BJ (cell line): Measurements from ENCODE around the gene LAMTOR4. TPM values are rescaled to one million over a fixed set of nuclear protein-coding genes. Genes with fewer than 3 reads are reported as not detected.
"Not testable (repeated sequence)": the region's sequence is repeated elsewhere in the genome, so short reads cannot be mapped to it uniquely, and the experiment has no call there.

Source experiments
- CTCF ChIA-PET: fragments of 350-600 bp; formaldehyde crosslinking; extraction: SDS; loops from one replicate; lab custom pipeline; 2021; ENCODE audit warnings: antibody characterized with exemption, inconsistent platforms; lab: Yijun Ruan, JAX
- POLR2A ChIA-PET: fragments of 300-600 bp; sonication (Branson Sonifier 250); formaldehyde crosslinking; extraction: SDS; loops from one replicate; lab custom pipeline; 2021; ENCODE audit warnings: antibody characterized with exemption; lab: Charles Lee
- DNase-seq: peaks from one replicate; pipeline ENCODE4 v3.0.0-alpha.2; 2011; ENCODE audit warnings: low read depth
- H3K27me3 ChIP-seq: 2 replicates; pipeline ENCODE4 v1.6.0; 2011; ENCODE audit warnings: low read length; ENCODE audit not compliant: control insufficient read depth, insufficient read depth
- H3K36me3 ChIP-seq: 2 replicates; pipeline ENCODE4 v1.5.1; 2011; ENCODE audit warnings: low read length; ENCODE audit not compliant: control insufficient read depth, insufficient read depth
- H3K4me3 ChIP-seq: 2 replicates; pipeline ENCODE4 v1.5.1; 2011; ENCODE audit warnings: low read depth, mild to moderate bottlenecking, control low read depth, low read length
- CTCF ChIP-seq: IDR thresholded peaks from 2 replicates; pipeline ENCODE4 v1.5.1; 2011; ENCODE audit warnings: low read depth, mild to moderate bottlenecking, control low read depth, inconsistent platforms, low read length, moderate library complexity; ENCODE audit not compliant: insufficient read depth
- polyA plus RNA-seq: library from polyadenylated mRNA; depleted of rRNA; stranded (reverse); fragments of >200 nt; gene quantifications from 2 replicates; pipeline ENCODE4 v1.2.3, GENCODE V29; 2011; rRNA removed

LAMTOR4 gene
- polyA plus RNA-seq, 1 experiment = 193 TPM

GRCh38 chr7:100195222-100195621 lies 46.5 kb downstream of the LAMTOR4 start:
- ChIA-PET CTCF (interaction anchor here (0.6 to 2.5 kb wide), 2 partner anchors 62 to 65 kb away, joined by 3 to 10 read pairs; no protein-coding TSS in a partner anchor), POLR2A (no interaction called here)
- no peak for TF ChIP-seq CTCF
- H3K27me3 ChIP-seq = no peaks in the 10 kb centered on the region; the same call in 1 of the 2 replicates
- no peak overlapping the region for H3K4me3 ChIP-seq
- no peak for DNase-seq
- H3K36me3 ChIP-seq = no peaks in the 10 kb centered on the region

- POLR2A ChIA-PET = not testable (repeated sequence)
Observed at GRCh38 chr7:100195901-100196322, 47.2 kb downstream of the LAMTOR4 start.

GRCh38 chr7:100198266-100198665 lies 49.5 kb downstream of the LAMTOR4 start:
- CTCF ChIA-PET = no interaction called here
- Histone ChIP-seq H3K4me3 (no peak overlapping the region), H3K36me3 (no peaks in the 10 kb centered on the region), H3K27me3 (no peaks in the 10 kb centered on the region; the same call in 1 of the 2 replicates)
- DNase-seq = no peak
- no peak for TF ChIP-seq CTCF
- POLR2A ChIA-PET = no interaction called here

More at GRCh38 chr7:100195901-100196322, 47.2 kb downstream of the LAMTOR4 start:
- CTCF ChIA-PET = interaction anchor here (0.6 to 2.5 kb wide), 3 partner anchors 23 to 180 kb away, joined by 3 to 10 read pairs (median 6); no protein-coding TSS in a partner anchor
- H3K4me3 ChIP-seq, H3K27me3 ChIP-seq, DNase-seq, H3K36me3 ChIP-seq: not testable (repeated sequence)

- DNase-seq = no peak
- Histone ChIP-seq H3K4me3 (no peak overlapping the region), H3K27me3 (no peaks in the 10 kb centered on the region; the same call in 1 of the 2 replicates), H3K36me3 (no peaks in the 10 kb centered on the region)
- no peak for TF ChIP-seq CTCF
- ChIA-PET POLR2A (no interaction called here), CTCF (interaction anchor here (1.5 kb wide), 1 partner anchor 70 kb away, joined by 3 read pairs; no protein-coding TSS in a partner anchor)
Observed at GRCh38 chr7:100200693-100201092, 52.0 kb downstream of the LAMTOR4 start.

Other genes starting within 250 kb of the LAMTOR4 start
- gene TRIM4, start 229.4 kb upstream of the LAMTOR4 start, polyA plus RNA-seq = 18.6 and 25.4 TPM in 2 replicates
- not detected in 2 replicates for gene GJC3, start 219.3 kb upstream of the LAMTOR4 start, polyA plus RNA-seq
- gene AZGP1, start 172.9 kb upstream of the LAMTOR4 start, polyA plus RNA-seq = not detected in 2 replicates
- 24.5 and 25.8 TPM in 2 replicates for gene ZKSCAN1, start 133.3 kb upstream of the LAMTOR4 start, polyA plus RNA-seq
- gene ZSCAN21, start 99.1 kb upstream of the LAMTOR4 start, polyA plus RNA-seq = 10.3 and 10.6 TPM in 2 replicates
- 17.2 and 17.4 TPM in 2 replicates for gene ZNF3, start 67.2 kb upstream of the LAMTOR4 start, polyA plus RNA-seq
- 195 and 234 TPM in 2 replicates for gene COPS6, start 59.9 kb upstream of the LAMTOR4 start, polyA plus RNA-seq
- gene MCM7, start 47.5 kb upstream of the LAMTOR4 start, polyA plus RNA-seq = 53.8 and 89.0 TPM in 2 replicates
- gene AP4M1, start 47.3 kb upstream of the LAMTOR4 start, polyA plus RNA-seq = 14.3 and 15.2 TPM in 2 replicates
- gene TAF6, start 29.6 kb upstream of the LAMTOR4 start, polyA plus RNA-seq = 18.2 and 39.5 TPM in 2 replicates
- 20.9 and 23.5 TPM in 2 replicates for gene CNPY4, start 29.3 kb upstream of the LAMTOR4 start, polyA plus RNA-seq
- gene MBLAC1, start 22.0 kb upstream of the LAMTOR4 start, polyA plus RNA-seq = 1.2 and 1.6 TPM in 2 replicates
- gene TRAPPC14, start 9.8 kb downstream of the LAMTOR4 start, polyA plus RNA-seq = 3.2 and 5.8 TPM in 2 replicates
- gene GAL3ST4, start 19.7 kb downstream of the LAMTOR4 start, polyA plus RNA-seq = 8.1 and 12.1 TPM in 2 replicates
- gene GPC2, start 28.5 kb downstream of the LAMTOR4 start, polyA plus RNA-seq = 1.3 and 1.9 TPM in 2 replicates
- gene STAG3, start 29.0 kb downstream of the LAMTOR4 start, polyA plus RNA-seq = 0.44 and 0.61 TPM in 2 replicates
- gene PVRIG, start 71.0 kb downstream of the LAMTOR4 start, polyA plus RNA-seq = not detected in 2 replicates
- not detected in 2 replicates for gene SPDYE3, start 158.8 kb downstream of the LAMTOR4 start, polyA plus RNA-seq
- gene PILRB, start 209.2 kb downstream of the LAMTOR4 start, polyA plus RNA-seq = 10.6 and 25.4 TPM in 2 replicates
- 0.27 and 0.49 TPM in 2 replicates for gene PILRA, start 224.6 kb downstream of the LAMTOR4 start, polyA plus RNA-seq